Kidney (tissue), 14 donors: ENCODE measurements around the gene LITAFD. TPM values are rescaled to one million over a fixed set of nuclear protein-coding genes. Genes with fewer than 3 reads are reported as not detected.

ENCODE experiments used
- DNase-seq, 5 donors: peaks; one replicate each; pipeline ENCODE4 v3.0.0-alpha.2; 2013 to 2020
- FAIRE-seq: peaks from 2 replicates; lab custom pipeline; 2012; peaks lifted over from hg19 to GRCh38; lab: Jason Lieb, UNC
- H3K27ac ChIP-seq, 2 donors: one replicate each; pipeline ENCODE4 v1.7.0; 2013; ENCODE audit warnings: low read depth in 2 of 2, low read length in 2 of 2, inconsistent platforms in 1 of 2
- H3K27me3 ChIP-seq: one replicate; pipeline ENCODE4 v1.7.1; 2013; ENCODE audit warnings: low read length, inconsistent platforms; ENCODE audit not compliant: control insufficient read depth, insufficient read depth
- H3K36me3 ChIP-seq, 3 donors: one replicate each; pipeline versions ENCODE4 v1.7.0 to v1.7.1; 2013; ENCODE audit warnings: low read length in 3 of 3, control low read depth in 1 of 3, inconsistent platforms in 1 of 3; ENCODE audit not compliant: insufficient read depth in 3 of 3, control insufficient read depth in 2 of 3
- H3K4me1 ChIP-seq, 3 donors: one replicate each; pipeline versions ENCODE4 v1.7.0 to v1.7.1; 2013; ENCODE audit warnings: low read length in 3 of 3, inconsistent platforms in 1 of 3, low read depth in 1 of 3; ENCODE audit not compliant: control insufficient read depth in 2 of 3, insufficient read depth in 2 of 3
- H3K4me3 ChIP-seq, 3 donors: one replicate each; pipeline versions ENCODE4 v1.7.0 to v1.8.1; 2013; ENCODE audit warnings: low read length in 3 of 3, control low read depth in 1 of 3, inconsistent platforms in 1 of 3
- H3K9ac ChIP-seq, 3 donors: one replicate each; pipeline versions ENCODE4 v1.7.0 to v1.7.1; 2013; ENCODE audit warnings: low read length in 3 of 3, control low read depth in 1 of 3, inconsistent platforms in 1 of 3
- H3K9me3 ChIP-seq, 3 donors: one replicate each; pipeline versions ENCODE4 v1.7.0 to v1.7.1; 2013; ENCODE audit warnings: low read length in 3 of 3, control low read depth in 1 of 3, inconsistent platforms in 1 of 3; ENCODE audit not compliant: control insufficient read depth in 2 of 3, insufficient read depth in 1 of 3
- CTCF ChIP-seq: IDR thresholded peaks from 3 replicates; pipeline ENCODE4 v1.5.1; 2012; ENCODE audit warnings: mild to moderate bottlenecking, moderate library complexity, borderline replicate concordance; ENCODE audit not compliant: insufficient read depth; ENCODE audit errors: extremely low read depth
- intact Hi-C: fragments of 100-400 bp; cut with DNase I; formaldehyde crosslinking; loops from one replicate; pipeline ENCODE4 v1.11.1; 2022
- polyA plus RNA-seq: library from polyadenylated mRNA; stranded (reverse); fragments of 350-450 nt; fragmentation: Illumina TruSeq; extraction: RNeasy Lipid Tissue Mini Kit (QIAGEN cat#74804); gene quantifications from one replicate; pipeline ENCODE4 v1.2.3, GENCODE V29; 2014; ENCODE audit warnings: low read depth, low replicate concordance; ENCODE audit not compliant: insufficient read depth
- total RNA-seq: library from RNA; stranded (reverse); fragmentation: NEBNext Ultra II Directional; extraction: Animal tissue kit (Norgen Biotek cat#: 25700); gene quantifications from one replicate; pipeline ENCODE4 v1.2.1, GENCODE V29; 2021
- donor health status: control.
- donor health status: control.
- donor health status: control.
- donor health status: control.
- donor health status: control.
- donor health status: DM: yes; HTN: yes; CAD: no.
- donor health status: Normal renal cell carcinoma (clear cell type).

The LITAFD gene
- total and polyA plus RNA-seq, 2 donors from 2014 or later = not detected

GRCh38 chr16:8858994-8859912, 22.9 kb upstream of the LITAFD start:
- Histone ChIP-seq H3K9ac (no peak overlapping the region), H3K9me3 (no peaks in the 10 kb centered on the region), H3K27me3 (no peaks in the 10 kb centered on the region), H3K4me3 (no peak overlapping the region), H3K36me3 (peaks cover 0 to 7% (median 5%) of the 10 kb centered on the region in 3 donors), H3K4me1 (peaks cover 0 to 34% (median 29%) of the 10 kb centered on the region in 3 donors), H3K27ac (peak overlapping the region in 1 of 2 donors; percentile 83)
- DNase-seq = peak in 1 of 5 donors; percentile 72
- intact Hi-C loops = no loop called here
- no peak for FAIRE-seq
- TF ChIP-seq CTCF = no peak

- peak in 1 of 5 donors; percentile 88 for DNase-seq
- Histone ChIP-seq H3K27me3 (no peaks in the 10 kb centered on the region), H3K27ac (peak overlapping the region; percentile 51 to 83), H3K4me1 (peaks cover 0 to 43% (median 38%) of the 10 kb centered on the region in 3 donors), H3K4me3 (no peak overlapping the region), H3K9ac (peak overlapping the region in 1 of 3 donors; percentile 55), H3K9me3 (no peaks in the 10 kb centered on the region), H3K36me3 (peaks cover 0 to 2% (median under 1%) of the 10 kb centered on the region in 3 donors)
- intact Hi-C loops = no loop called here
- TF ChIP-seq CTCF = no peak
- no peak for FAIRE-seq
Measured at GRCh38 chr16:8859913-8860881, 22.0 kb upstream of the LITAFD start.

- FAIRE-seq (no peak), DNase-seq (peak in 2 of 5 donors; percentile 65 to 84)
- Histone ChIP-seq H3K4me3 (no peak overlapping the region), H3K4me1 (peaks cover 0 to 52% (median 42%) of the 10 kb centered on the region in 3 donors), H3K9me3 (no peaks in the 10 kb centered on the region), H3K36me3 (no peaks in the 10 kb centered on the region), H3K27me3 (no peaks in the 10 kb centered on the region), H3K9ac (peak overlapping the region in 1 of 3 donors; percentile 3), H3K27ac (peak overlapping the region; percentile 63 to 81)
- intact Hi-C loops = no loop called here
- no peak for TF ChIP-seq CTCF
Measured at GRCh38 chr16:8861563-8862308, 20.4 kb upstream of the LITAFD start.
